GM12878 (cell line): Measurements from ENCODE around the gene N4BP3. TPM values are rescaled to one million over a fixed set of nuclear protein-coding genes. Genes with fewer than 3 reads are reported as not detected.

Experiments
- ATAC-seq: fragments of 200-7000 bp; cut with Tn5 transposase; 3 replicates; pipeline ENCODE4 v1.9.1; 2020; ENCODE audit warnings: mild to moderate bottlenecking, moderate library complexity
- BruUV-seq: library from RNA; stranded (reverse); fragments of 400-500 nt; replicated peaks from 2 replicates; lab custom pipeline; 2021; lab: Mats Ljungman, UMichigan
- CTCF ChIA-PET: fragments of 300-600 bp; sonication (Branson Sonifier 250); formaldehyde crosslinking; extraction: SDS; loops from one replicate; lab custom pipeline; 2021; ENCODE audit warnings: inconsistent platforms; lab: Yijun Ruan, JAX
- POLR2A ChIA-PET: fragments of 350-600 bp; formaldehyde crosslinking; extraction: SDS; loops from one replicate; lab custom pipeline; 2021; ENCODE audit warnings: inconsistent platforms; lab: Charles Lee
- RAD21 ChIA-PET: fragments of 300-600 bp; sonication (Branson Sonifier 250); formaldehyde crosslinking; loops from one replicate; lab custom pipeline; 2023; ENCODE audit warnings: antibody characterized with exemption; ENCODE audit not compliant: unreplicated experiment; lab: Charles Lee
- SMC1A ChIA-PET: fragments of 300-600 bp; sonication (Branson Sonifier 250); formaldehyde crosslinking; loops from one replicate; lab custom pipeline; 2023; ENCODE audit not compliant: unreplicated experiment, uncharacterized antibody; lab: Charles Lee
- DNase-seq: peaks from one replicate; pipeline ENCODE4 v3.0.0-alpha.2; 2011; ENCODE audit warnings: low read depth, low spot score
- FAIRE-seq: peaks from 3 replicates; lab custom pipeline; 2011; peaks lifted over from hg19 to GRCh38; lab: Jason Lieb, UNC
- H2AFZ ChIP-seq: 2 replicates; pipeline ENCODE4 v1.6.0; 2011; ENCODE audit warnings: low read depth, low read length, control low read depth; ENCODE audit not compliant: control insufficient read depth
- H3K27ac ChIP-seq: 2 replicates; pipeline ENCODE4 v1.5.1; 2011; ENCODE audit warnings: control low read depth; ENCODE audit not compliant: control insufficient read depth, insufficient read depth
- H3K27me3 ChIP-seq, 2 experiments: replicated peaks in 1 of 2; 2 replicates each; pipeline versions ENCODE4 v1.6.0 to v1.6.1; 2011; ENCODE audit warnings: low read length in 1 of 2; ENCODE audit not compliant: control insufficient read depth in 2 of 2, insufficient read depth in 2 of 2
- H3K36me3 ChIP-seq, 2 experiments: 2 replicates each; pipeline ENCODE4 v1.5.1; 2011; ENCODE audit warnings: low read length in 1 of 2; ENCODE audit not compliant: control insufficient read depth in 2 of 2, insufficient read depth in 2 of 2
- H3K4me1 ChIP-seq: 2 replicates; pipeline ENCODE4 v1.6.1; 2011; ENCODE audit warnings: mild to moderate bottlenecking, low read length, moderate library complexity, mixed read lengths; ENCODE audit not compliant: control insufficient read depth, insufficient read depth
- H3K4me2 ChIP-seq: 2 replicates; pipeline ENCODE4 v1.6.0; 2011; ENCODE audit warnings: control low read depth; ENCODE audit not compliant: control insufficient read depth, insufficient read depth
- H3K4me3 ChIP-seq: fragments of 200-600 bp; sonication (generic); 2 replicates; pipeline ENCODE4 v1.5.1; 2016
- H3K79me2 ChIP-seq: 2 replicates; pipeline ENCODE4 v1.6.0; 2011; ENCODE audit warnings: low read length; ENCODE audit not compliant: control insufficient read depth, insufficient read depth
- H3K9ac ChIP-seq: 2 replicates; pipeline ENCODE4 v1.8.0; 2011; ENCODE audit warnings: low read length, control low read depth, mixed read lengths; ENCODE audit not compliant: control insufficient read depth, insufficient read depth
- H3K9me3 ChIP-seq: replicated peaks from 3 replicates; pipeline ENCODE4 v1.5.1; 2011; ENCODE audit warnings: mild to moderate bottlenecking, low read length; ENCODE audit not compliant: control insufficient read depth, insufficient read depth
- H4K20me1 ChIP-seq: 2 replicates; pipeline ENCODE4 v1.6.0; 2011; ENCODE audit not compliant: control insufficient read depth, insufficient read depth
- ATF3 ChIP-seq: IDR thresholded peaks from 2 replicates; pipeline ENCODE4 v1.6.1; 2011; ENCODE audit warnings: low read depth, mild to moderate bottlenecking, low read length, moderate library complexity, borderline replicate concordance; ENCODE audit errors: extremely low read depth
- CBX3 ChIP-seq: fragments of 200-600 bp; sonication (generic); IDR thresholded peaks from 2 replicates; pipeline ENCODE4 v1.6.1; 2016; ENCODE audit warnings: low read depth, borderline replicate concordance
- HCFC1 ChIP-seq: fragments of 150-350 bp; IDR thresholded peaks from 2 replicates; pipeline ENCODE4 v1.6.1; 2014; ENCODE audit warnings: low read length
- IRF4 ChIP-seq: IDR thresholded peaks from 2 replicates; pipeline ENCODE4 v1.6.1; 2011; ENCODE audit warnings: low read depth, low read length
- NBN ChIP-seq: fragments of 450-650 bp; IDR thresholded peaks from 2 replicates; pipeline ENCODE4 v1.6.1; 2016
- NFYB ChIP-seq: IDR thresholded peaks from 2 replicates; pipeline ENCODE4 v1.6.1; 2011; ENCODE audit warnings: low read depth, mild to moderate bottlenecking, low read length, improper control_type of control experiment, moderate library complexity; ENCODE audit not compliant: insufficient read depth
- NRF1 ChIP-seq: conservative IDR thresholded peaks from 2 replicates; pipeline ENCODE4 v1.6.1; 2011; ENCODE audit warnings: mild to moderate bottlenecking, low read depth, low read length, improper control_type of control experiment
- POLR2AphosphoS5 ChIP-seq: IDR thresholded peaks from 2 replicates; pipeline ENCODE4 v1.6.1; 2011; ENCODE audit warnings: mild to moderate bottlenecking, low read length, inconsistent platforms
- SIN3A ChIP-seq: IDR thresholded peaks from 2 replicates; pipeline ENCODE4 v1.6.1; 2012; ENCODE audit warnings: low read depth, low read length, improper control_type of control experiment
- SP1 ChIP-seq: IDR thresholded peaks from one replicate; pipeline ENCODE4 v1.6.1; 2011; ENCODE audit warnings: low read depth, low read length
- TCF7 ChIP-seq: IDR thresholded peaks from 2 replicates; pipeline ENCODE4 v1.6.1; 2014; ENCODE audit warnings: antibody characterized with exemption, borderline replicate concordance
- YY1 ChIP-seq: IDR thresholded peaks from 2 replicates; pipeline ENCODE4 v1.6.1; 2011; ENCODE audit warnings: low read depth, mild to moderate bottlenecking, low read length
- ZBTB40 ChIP-seq: fragments of 450-650 bp; IDR thresholded peaks from 2 replicates; pipeline ENCODE4 v1.6.1; 2016; ENCODE audit warnings: mild to moderate bottlenecking, moderate library complexity, borderline replicate concordance
- WGBS: methylation state at CpG from one replicate; pipeline ENCODE4 v1.1.6; 2016; ENCODE audit warnings: low lambda C conversion rate; ENCODE audit not compliant: insufficient replicate concordance, insufficient coverage; ENCODE audit errors: missing lambda C conversion rate; 5-methylcytosine and 5-hydroxymethylcytosine counted together
- in situ Hi-C: fragments of 300-500 bp; cut with MboI; formaldehyde crosslinking; loops from 9 replicates; pipeline ENCODE4 v1.14.3; 2018; ENCODE audit warnings: mixed read lengths
- intact Hi-C: fragments of 100-400 bp; cut with micrococcal nuclease; formaldehyde crosslinking; loops from one replicate; pipeline ENCODE4 v1.14.2; 2022; ENCODE audit not compliant: unreplicated experiment
- polyA plus RNA-seq, 11 experiments: library from polyadenylated mRNA; depleted of rRNA in 4 of 11; unstranded in 6 of 11; stranded (reverse) in 5 of 11; fragments of >200 nt; fragmentation: Nextera tagmentation in 4 of 11; fragmentation: Illumina TruSeq in 1 of 11; extraction: Ambion mirVana in 4 of 11; extraction: Trizol in 1 of 11; gene quantifications; 1 replicate in 1 of 11; 2 replicates in 10 of 11; pipeline versions ENCODE4 v1.2.1 to v1.2.3, GENCODE V29; 2011 to 2016; ENCODE audit warnings: inconsistent platforms in 2 of 11, missing spikeins in 2 of 11, low read depth in 1 of 11
- total RNA-seq, 4 experiments: library from RNA; depleted of rRNA in 3 of 4; stranded (reverse); fragments of >200 nt in 3 of 4; fragmentation: Illumina TruSeq in 1 of 4; extraction: Trizol in 1 of 4; gene quantifications; 2 replicates each; pipeline versions ENCODE4 v1.2.1 to v1.2.3, GENCODE V29; 2013 to 2021

Gene N4BP3
- total and polyA plus RNA-seq, 10 of the 15 experiments (the other 5 are each of a cell fraction or from before 2014, with no cell fraction given), result 0.06 to 13.0 (median 4.3) TPM

GRCh38 chr5:178131446-178131996 lies 18.2 kb downstream of the N4BP3 start:
- in situ Hi-C loops (no loop called here), intact Hi-C loops (no loop called here)
- H3K79me2 ChIP-seq, result peaks cover 19% of the 10 kb centered on the region
- H3K9me3 ChIP-seq, result no peaks in the 10 kb centered on the region
- peak overlapping the region; percentile 62; the same call in 1 of the 2 replicates for H2AFZ ChIP-seq
- H3K9ac ChIP-seq, result peak overlapping the region; percentile 96
- ChIA-PET CTCF (interaction anchor here (1.0 to 1.9 kb wide), 3 partner anchors 11 to 57 kb away, joined by 3 to 11 read pairs (median 3); no protein-coding TSS in a partner anchor), POLR2A (interaction anchor here (0.8 to 2.0 kb wide), 5 partner anchors 10 to 19 kb away, joined by 3 to 7 read pairs (median 3); no protein-coding TSS in a partner anchor), SMC1A (interaction anchor here (0.8 to 1.7 kb wide), 3 partner anchors 11 to 18 kb away, joined by 3 to 7 read pairs (median 3); no protein-coding TSS in a partner anchor), RAD21 (interaction anchor here (0.9 to 1.6 kb wide), 3 partner anchors 14 to 22 kb away, joined by 3 to 4 read pairs (median 3); partner anchors contain the start of gene NHP2)
- TF ChIP-seq YY1 (0 out of 2 replicates have a peak, but pooled peaks have one; percentile 14), NBN (0 out of 2 replicates have a peak, but pooled peaks have one; percentile 20), CBX3 (no peak)
- H3K4me1 ChIP-seq, result peaks cover 4% of the 10 kb centered on the region; the same call in 1 of the 2 replicates
- peak overlapping the region; percentile 94 for H3K27ac ChIP-seq
- DNase-seq (no peak), FAIRE-seq (peak; percentile 96), ATAC-seq (peak; percentile 32)
- H3K36me3 ChIP-seq, result peaks cover 0 to 5% of the 10 kb centered on the region in 2 experiments; a peak in 1 of 4 replicates
- no peaks in the 10 kb centered on the region for H4K20me1 ChIP-seq
- H3K4me3 ChIP-seq, result peak overlapping the region; percentile 98
- H3K27me3 ChIP-seq, result no peaks in the 10 kb centered on the region
- no TSS peak for BruUV-seq
- 10% methylated on average over 10 of the region's 10 CpGs for WGBS
- H3K4me2 ChIP-seq, result peak overlapping the region; percentile 92

- DNase-seq, result no peak
- in situ Hi-C loops (no loop called here), intact Hi-C loops (no loop called here)
- Histone ChIP-seq H3K9ac (no peak overlapping the region), H3K27ac (no peak overlapping the region), H3K4me2 (no peak overlapping the region), H3K27me3 (no peaks in the 10 kb centered on the region), H3K4me1 (no peaks in the 10 kb centered on the region; the same call in 1 of the 2 replicates), H3K4me3 (no peak overlapping the region), H2AFZ (no peak overlapping the region), H3K79me2 (peaks cover 4% of the 10 kb centered on the region), H3K9me3 (no peaks in the 10 kb centered on the region), H3K36me3 (peaks cover 0 to 13% of the 10 kb centered on the region in 2 experiments; a peak in 2 of 4 replicates), H4K20me1 (no peaks in the 10 kb centered on the region)
- SMC1A ChIA-PET, result no interaction called here
- POLR2A ChIA-PET, result no interaction called here
- BruUV-seq, result TSS peak; percentile 9
- no peak for ATAC-seq
- WGBS, result 86% methylated on average over 10 of the region's 10 CpGs
- no peak for FAIRE-seq
- CTCF ChIA-PET, result interaction anchor here (0.8 to 2.3 kb wide), 3 partner anchors 8 to 60 kb away, joined by 3 to 20 read pairs (median 6); no protein-coding TSS in a partner anchor
- RAD21 ChIA-PET, result interaction anchor here (1.4 kb wide), 1 partner anchor 23 kb away, joined by 4 read pairs; no protein-coding TSS in a partner anchor
- no peak for TF ChIP-seq SIN3A
- TF ChIP-seq POLR2AphosphoS5, result no peak
- no peak for TF ChIP-seq TCF7
- no peak for TF ChIP-seq ZBTB40
- no peak for TF ChIP-seq NRF1
- TF ChIP-seq ATF3, result no peak
- no peak for TF ChIP-seq NFYB
- TF ChIP-seq IRF4, result no peak
- TF ChIP-seq SP1, result no peak
- no peak for TF ChIP-seq HCFC1
Observed at GRCh38 chr5:178136990-178137389, 23.7 kb downstream of the N4BP3 start.
